ENCODE measurements around the gene CCDC112. TPM values are rescaled to one million over a fixed set of nuclear protein-coding genes. Genes with fewer than 3 reads are reported as not detected.

Gene CCDC112
- 1 to 10 TPM; 2.2 to 4.1 TPM for total RNA-seq

DNA sequence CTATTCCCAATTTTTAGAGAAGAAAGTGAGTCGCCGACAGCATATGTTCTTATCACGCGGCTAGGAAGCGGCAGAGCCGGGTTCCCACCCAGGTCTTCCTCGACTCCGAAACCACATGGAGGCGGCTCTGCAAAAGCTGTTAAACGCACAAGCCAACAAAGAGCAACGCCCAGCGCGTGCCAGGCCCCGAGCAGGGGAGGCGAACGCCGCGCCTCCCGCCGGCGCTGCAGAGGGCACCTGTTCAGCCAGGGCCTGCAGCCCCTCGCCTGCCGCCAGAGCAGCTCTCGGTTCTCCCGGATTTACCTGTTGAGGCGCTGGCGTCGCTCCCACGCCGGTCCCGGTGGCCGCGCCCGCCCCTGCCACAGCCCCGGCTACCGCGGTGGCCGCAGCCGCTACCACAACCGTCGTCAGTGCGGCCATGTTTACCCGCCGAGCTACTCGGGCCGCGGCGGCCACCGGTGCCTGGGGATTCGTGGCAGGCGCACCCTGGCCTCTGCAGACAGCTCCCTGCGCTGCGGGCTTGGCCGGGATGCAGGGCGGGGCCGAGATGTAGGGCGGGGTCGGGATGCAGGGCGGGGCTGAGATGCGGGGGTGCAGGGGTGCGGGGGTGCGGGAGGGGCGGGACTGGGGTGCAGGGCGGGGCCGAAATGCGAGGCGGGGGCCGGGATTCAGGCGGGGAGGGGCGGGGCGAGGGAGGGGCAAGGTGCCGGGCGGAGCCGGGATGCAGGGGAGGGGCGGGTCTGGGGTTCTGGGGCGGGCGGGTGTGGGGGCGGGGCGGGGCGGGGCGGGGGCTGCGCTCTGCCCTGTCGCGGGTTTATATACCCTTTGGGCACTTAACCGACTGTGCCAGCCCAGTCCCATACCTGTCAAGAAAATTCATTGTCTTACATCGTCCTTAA lies at the start of gene CCDC112:
Gene CCDC112, minus strand, starts transcription at position 531 of the 899 bp plus-strand sequence. Its CDS starts 111 bp downstream, at position 420.
- H3K9me3 Mint-ChIP-seq (ENCODE audit: low read depth), result peaks cover 2% of the 10 kb centered on the region
- H3K36me3 Mint-ChIP-seq (ENCODE audit: low read depth), result peaks cover 2% of the 10 kb centered on the region
- intact Hi-C loops (cut with DNase I, micrococcal nuclease), result loop anchor here (1.0 to 10.0 kb wide), 8 partner anchors 34 to 791 kb away; partner anchors contain the start of genes AP3S1 (in 2 of the 2), ATG12 (in 2 of the 2), COMMD10 (in 2 of the 2) and FEM1C (in 2 of the 2)
- peak within 1 kb of the TSS; percentile 77 for H3K4me3 Mint-ChIP-seq
- ChIA-PET CTCF (interaction anchor here (0.6 to 1.6 kb wide), 5 partner anchors 9 to 338 kb away, joined by 3 to 7 read pairs (median 3); no protein-coding TSS in a partner anchor), POLR2A (no interaction called here)
- peaks cover 7% of the 10 kb centered on the region for H3K4me1 Mint-ChIP-seq
- peak; percentile 94 for DNase-seq
- H3K27me3 Mint-ChIP-seq, result peaks cover 3% of the 10 kb centered on the region
- peak within 1 kb of the TSS; percentile 44 for H3K27ac Mint-ChIP-seq
- peak; percentile 93 for ATAC-seq

DNA sequence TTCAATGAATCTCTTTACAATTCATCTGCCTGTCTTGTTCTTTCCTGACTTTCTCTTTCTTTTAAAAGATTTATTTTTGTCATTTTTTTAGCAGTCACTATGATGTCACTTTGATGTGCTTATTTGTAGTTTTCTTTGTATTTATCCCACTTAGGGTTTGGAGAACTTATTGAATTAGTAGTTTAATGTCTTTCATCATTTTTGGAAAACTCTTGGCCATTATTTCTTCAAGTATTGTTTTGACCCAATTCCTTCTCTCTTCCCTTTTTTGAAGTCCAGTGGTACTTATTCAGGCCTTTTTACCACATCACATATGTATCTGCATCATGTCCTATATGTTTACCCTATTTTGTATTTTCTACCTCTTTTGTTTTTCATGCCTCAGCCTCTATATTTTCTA lies 48.9 kb upstream of the CCDC112 start:
- no peaks in the 10 kb centered on the region for H3K36me3 Mint-ChIP-seq (ENCODE audit: low read depth)
- H3K4me3 Mint-ChIP-seq, result no peak overlapping the region

GRCh38 chr5:115343855-115344254 lies 47.4 kb upstream of the CCDC112 start:
- no peak overlapping the region for H3K27ac Mint-ChIP-seq
- no peaks in the 10 kb centered on the region for H3K36me3 Mint-ChIP-seq (ENCODE audit: low read depth)
- CTCF ChIA-PET, result no interaction called here
- intact Hi-C loops (cut with DNase I, micrococcal nuclease), result no loop called here
- H3K4me3 Mint-ChIP-seq, result no peak overlapping the region
- POLR2A ChIA-PET, result no interaction called here
- H3K9me3 Mint-ChIP-seq (ENCODE audit: low read depth), result no peaks in the 10 kb centered on the region
- H3K27me3 Mint-ChIP-seq, result peaks cover 33% of the 10 kb centered on the region
- DNase-seq (no peak), ATAC-seq (no peak)
- H3K4me1 Mint-ChIP-seq, result no peaks in the 10 kb centered on the region

More for the DNA sequence above, 48.9 kb upstream of the CCDC112 start:
- Mint-ChIP-seq H3K27me3 (peaks cover 33% of the 10 kb centered on the region), H3K9me3 (ENCODE audit: low read depth) (no peaks in the 10 kb centered on the region), H3K4me1 (no peaks in the 10 kb centered on the region), H3K27ac (no peak overlapping the region)
- DNase-seq, result no peak
- ATAC-seq, result no peak
- intact Hi-C loops (cut with DNase I, micrococcal nuclease), result no loop called here
- POLR2A ChIA-PET, result no interaction called here
- CTCF ChIA-PET, result no interaction called here

GRCh38 chr5:115342590-115343377 lies 46.3 kb upstream of the CCDC112 start:
- no peaks in the 10 kb centered on the region for H3K9me3 Mint-ChIP-seq (ENCODE audit: low read depth)
- no peaks in the 10 kb centered on the region for H3K36me3 Mint-ChIP-seq (ENCODE audit: low read depth)
- no peaks in the 10 kb centered on the region for H3K4me1 Mint-ChIP-seq
- ATAC-seq (no peak), DNase-seq (no peak)
- CTCF ChIA-PET, result no interaction called here
- POLR2A ChIA-PET, result no interaction called here
- intact Hi-C loops (cut with DNase I, micrococcal nuclease), result no loop called here
- no peak overlapping the region for H3K27ac Mint-ChIP-seq
- H3K27me3 Mint-ChIP-seq, result peaks cover 36% of the 10 kb centered on the region
- no peak overlapping the region for H3K4me3 Mint-ChIP-seq

- Mint-ChIP-seq H3K27me3 (peaks cover 33% of the 10 kb centered on the region), H3K27ac (no peak overlapping the region), H3K4me1 (no peaks in the 10 kb centered on the region), H3K36me3 (ENCODE audit: low read depth) (no peaks in the 10 kb centered on the region), H3K9me3 (ENCODE audit: low read depth) (no peaks in the 10 kb centered on the region), H3K4me3 (no peak overlapping the region)
- intact Hi-C loops (cut with DNase I, micrococcal nuclease), result no loop called here
- DNase-seq, result no peak
- no peak for ATAC-seq
- POLR2A ChIA-PET, result no interaction called here
- CTCF ChIA-PET, result no interaction called here
Measured at GRCh38 chr5:115341745-115342144, 45.3 kb upstream of the CCDC112 start.

GRCh38 chr5:115338851-115339250 lies 42.4 kb upstream of the CCDC112 start:
- ChIA-PET CTCF (no interaction called here), POLR2A (no interaction called here)
- H3K4me1 Mint-ChIP-seq, result no peaks in the 10 kb centered on the region
- H3K9me3 Mint-ChIP-seq (ENCODE audit: low read depth), result no peaks in the 10 kb centered on the region
- no peak overlapping the region for H3K27ac Mint-ChIP-seq
- DNase-seq (no peak), ATAC-seq (no peak)
- intact Hi-C loops (cut with DNase I, micrococcal nuclease), result no loop called here
- peaks cover 30% of the 10 kb centered on the region for H3K27me3 Mint-ChIP-seq
- no peaks in the 10 kb centered on the region for H3K36me3 Mint-ChIP-seq (ENCODE audit: low read depth)
- no peak overlapping the region for H3K4me3 Mint-ChIP-seq

- POLR2A ChIA-PET, result no interaction called here
- H3K36me3 Mint-ChIP-seq (ENCODE audit: low read depth), result no peaks in the 10 kb centered on the region
- CTCF ChIA-PET, result no interaction called here
- ATAC-seq, result no peak
- H3K4me1 Mint-ChIP-seq, result no peaks in the 10 kb centered on the region
- H3K27ac Mint-ChIP-seq, result no peak overlapping the region
- DNase-seq, result no peak
- H3K4me3 Mint-ChIP-seq, result no peak overlapping the region
- H3K9me3 Mint-ChIP-seq (ENCODE audit: low read depth), result no peaks in the 10 kb centered on the region
- peaks cover 28% of the 10 kb centered on the region for H3K27me3 Mint-ChIP-seq
- intact Hi-C loops (cut with DNase I, micrococcal nuclease), result no loop called here
Measured at GRCh38 chr5:115337882-115338281, 41.4 kb upstream of the CCDC112 start.

DNA sequence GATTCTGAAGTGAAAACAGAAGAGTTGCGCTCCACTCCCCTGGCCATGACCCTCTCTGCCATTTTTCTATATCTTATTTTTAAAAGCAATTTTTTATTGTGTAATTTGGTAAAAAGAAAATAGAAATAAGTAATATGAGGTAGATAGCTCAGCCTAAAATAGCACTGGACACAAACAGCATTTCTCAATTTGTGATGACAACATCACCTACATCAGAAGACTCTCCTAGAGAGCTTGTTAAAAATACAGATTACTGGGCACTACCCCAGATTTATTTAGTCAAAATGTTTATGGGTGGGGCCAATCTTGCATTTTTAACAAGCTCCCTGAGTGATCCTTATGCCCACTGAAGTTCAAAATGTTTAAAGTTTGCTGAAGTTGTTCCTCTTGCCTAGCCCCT lies 40.5 kb upstream of the CCDC112 start:
- Mint-ChIP-seq H3K9me3 (ENCODE audit: low read depth) (no peaks in the 10 kb centered on the region), H3K4me3 (no peak overlapping the region), H3K27me3 (peaks cover 24% of the 10 kb centered on the region), H3K4me1 (no peaks in the 10 kb centered on the region), H3K27ac (no peak overlapping the region), H3K36me3 (ENCODE audit: low read depth) (no peaks in the 10 kb centered on the region)
- ChIA-PET CTCF (no interaction called here), POLR2A (no interaction called here)
- ATAC-seq (no peak), DNase-seq (no peak)
- intact Hi-C loops (cut with DNase I, micrococcal nuclease), result no loop called here

GRCh38 chr5:115336201-115336720 lies 39.8 kb upstream of the CCDC112 start:
- intact Hi-C loops (cut with DNase I, micrococcal nuclease), result no loop called here
- H3K4me3 Mint-ChIP-seq, result no peak overlapping the region
- ChIA-PET POLR2A (no interaction called here), CTCF (interaction anchor here (0.6 kb wide), 1 partner anchor 133 kb away, joined by 4 read pairs; no protein-coding TSS in a partner anchor)
- ATAC-seq (no peak), DNase-seq (no peak)
- H3K27me3 Mint-ChIP-seq, result peaks cover 20% of the 10 kb centered on the region
- H3K36me3 Mint-ChIP-seq (ENCODE audit: low read depth), result no peaks in the 10 kb centered on the region
- H3K27ac Mint-ChIP-seq, result no peak overlapping the region
- H3K9me3 Mint-ChIP-seq (ENCODE audit: low read depth), result no peaks in the 10 kb centered on the region
- peaks cover 3% of the 10 kb centered on the region for H3K4me1 Mint-ChIP-seq

DNA sequence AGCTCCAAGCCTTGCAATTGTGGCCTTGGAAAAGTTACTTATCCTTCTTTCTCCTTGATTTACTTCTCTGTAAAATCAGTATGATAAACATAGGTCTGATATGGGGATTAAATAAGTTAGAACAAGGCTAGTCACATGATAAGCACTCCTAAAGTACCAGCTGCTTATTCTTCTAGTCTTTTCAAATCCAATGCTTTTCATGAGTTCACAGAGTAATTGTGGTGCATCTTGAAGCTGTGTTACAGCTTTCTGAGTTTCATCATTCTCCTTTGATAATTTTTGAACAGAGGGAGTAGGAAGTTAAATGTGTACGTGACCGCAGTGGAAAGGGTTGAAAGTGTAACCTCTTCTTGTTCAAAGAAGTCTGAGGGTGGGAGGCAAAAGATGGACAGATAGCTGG lies 38.8 kb upstream of the CCDC112 start:
- intact Hi-C loops (cut with DNase I, micrococcal nuclease), result no loop called here
- Mint-ChIP-seq H3K36me3 (ENCODE audit: low read depth) (no peaks in the 10 kb centered on the region), H3K27ac (no peak overlapping the region), H3K4me1 (peaks cover 9% of the 10 kb centered on the region), H3K27me3 (peaks cover 20% of the 10 kb centered on the region), H3K4me3 (no peak overlapping the region), H3K9me3 (ENCODE audit: low read depth) (no peaks in the 10 kb centered on the region)
- POLR2A ChIA-PET, result no interaction called here
- ATAC-seq (no peak), DNase-seq (no peak)
- CTCF ChIA-PET, result interaction anchor here (0.5 to 0.9 kb wide), 2 partner anchors 14 to 143 kb away, joined by 3 read pairs; no protein-coding TSS in a partner anchor

DNA sequence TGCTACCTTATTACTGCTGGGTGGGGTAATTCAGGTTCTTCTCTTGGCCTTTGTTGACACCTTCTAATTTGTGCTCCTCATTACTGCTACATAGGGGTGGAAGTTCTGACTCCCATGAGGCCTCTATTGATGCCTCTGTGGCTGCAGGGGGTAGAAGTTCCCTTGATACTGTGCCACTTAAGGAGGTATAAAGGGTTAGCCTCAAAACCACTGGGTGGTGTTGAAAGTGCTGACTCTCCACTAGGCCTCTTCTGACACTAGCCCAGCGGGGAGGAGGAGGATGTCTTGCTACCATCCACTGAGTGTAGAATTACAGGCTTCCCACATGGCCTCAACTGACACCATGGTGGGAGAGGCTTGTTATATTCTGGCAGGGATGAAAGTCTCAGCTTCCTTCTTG lies 36.7 kb upstream of the CCDC112 start:
- Mint-ChIP-seq H3K4me1 (peaks cover 9% of the 10 kb centered on the region), H3K36me3 (ENCODE audit: low read depth) (no peaks in the 10 kb centered on the region), H3K4me3 (no peak overlapping the region), H3K27me3 (peaks cover 17% of the 10 kb centered on the region), H3K27ac (no peak overlapping the region), H3K9me3 (ENCODE audit: low read depth) (no peaks in the 10 kb centered on the region)
- ATAC-seq (peak; percentile 42), DNase-seq (peak; percentile 7)
- intact Hi-C loops (cut with DNase I, micrococcal nuclease), result loop anchor here in 1 of 2 experiments (5.0 kb wide), 1 partner anchor 129 kb away; no protein-coding TSS in a partner anchor
- ChIA-PET CTCF (interaction anchor here (0.6 to 1.0 kb wide), 2 partner anchors 10 to 16 kb away, joined by 3 read pairs; no protein-coding TSS in a partner anchor), POLR2A (no interaction called here)
